Neutrophil (primary cell): ENCODE measurements around the gene MN1.

Experiments used
- H3K27ac ChIP-seq: fragments of 200-600 bp; sonication (generic); 2 replicates; pipeline ENCODE4 v1.5.1; 2016; ENCODE audit warnings: mild to moderate bottlenecking, moderate library complexity
- H3K27me3 ChIP-seq: fragments of 200-600 bp; sonication (generic); 2 replicates; pipeline ENCODE4 v1.6.0; 2016; ENCODE audit warnings: mild to moderate bottlenecking
- H3K36me3 ChIP-seq: fragments of 200-600 bp; sonication (generic); 2 replicates; pipeline ENCODE4 v1.5.1; 2017
- H3K4me1 ChIP-seq, 2 experiments: fragments of 200-600 bp in 1 of 2; sonication (generic) in 1 of 2; 1 replicate in 1 of 2; 2 replicates in 1 of 2; pipeline versions ENCODE4 v1.5.1 to v1.6.1; 2013 to 2016; ENCODE audit warnings: low read depth in 1 of 2, low read length in 1 of 2, mild to moderate bottlenecking in 1 of 2, moderate library complexity in 1 of 2; ENCODE audit not compliant: control insufficient read depth in 1 of 2, insufficient read depth in 1 of 2
- H3K4me3 ChIP-seq, 2 experiments: fragments of 200-600 bp in 1 of 2; sonication (generic) in 1 of 2; 1 replicate in 1 of 2; 2 replicates in 1 of 2; pipeline ENCODE4 v1.5.1; 2013 to 2016; ENCODE audit warnings: low read depth in 1 of 2, low read length in 1 of 2, mild to moderate bottlenecking in 1 of 2, moderate library complexity in 1 of 2
- H3K9me3 ChIP-seq: fragments of 200-600 bp; sonication (generic); 2 replicates; pipeline ENCODE4 v1.5.1; 2016
- CTCF ChIP-seq: fragments of 200-600 bp; sonication (generic); IDR thresholded peaks from 2 replicates; pipeline ENCODE4 v1.5.1; 2016; ENCODE audit warnings: antibody characterized with exemption

Gene MN1

DNA sequence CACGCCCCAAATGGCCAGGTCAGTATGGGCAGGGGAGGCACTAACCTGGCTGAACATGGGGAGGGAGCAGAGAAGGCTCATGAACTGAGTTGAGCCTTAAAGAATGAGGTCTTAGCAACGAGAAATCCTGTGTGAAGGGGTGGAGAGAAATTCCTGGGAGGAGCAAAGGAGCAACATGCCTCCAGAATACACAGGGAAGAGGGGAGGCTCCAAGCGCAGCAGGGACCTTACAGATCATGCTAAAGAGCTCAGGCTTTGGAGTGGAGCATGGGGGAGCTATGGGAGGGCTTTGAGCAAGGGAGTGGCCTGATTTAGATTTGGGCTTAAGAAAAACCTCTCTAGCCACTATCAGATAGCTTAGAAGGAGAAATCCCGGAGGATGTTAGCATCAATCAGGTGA lies 88.1 kb downstream of the MN1 start:
- H3K27ac ChIP-seq: no peak overlapping the region
- no peak overlapping the region for H3K4me3 ChIP-seq
- H3K27me3 ChIP-seq: no peaks in the 10 kb centered on the region
- H3K9me3 ChIP-seq: no peaks in the 10 kb centered on the region
- no peaks in the 10 kb centered on the region for H3K4me1 ChIP-seq
- no peaks in the 10 kb centered on the region for H3K36me3 ChIP-seq
- no peak for TF ChIP-seq CTCF

DNA sequence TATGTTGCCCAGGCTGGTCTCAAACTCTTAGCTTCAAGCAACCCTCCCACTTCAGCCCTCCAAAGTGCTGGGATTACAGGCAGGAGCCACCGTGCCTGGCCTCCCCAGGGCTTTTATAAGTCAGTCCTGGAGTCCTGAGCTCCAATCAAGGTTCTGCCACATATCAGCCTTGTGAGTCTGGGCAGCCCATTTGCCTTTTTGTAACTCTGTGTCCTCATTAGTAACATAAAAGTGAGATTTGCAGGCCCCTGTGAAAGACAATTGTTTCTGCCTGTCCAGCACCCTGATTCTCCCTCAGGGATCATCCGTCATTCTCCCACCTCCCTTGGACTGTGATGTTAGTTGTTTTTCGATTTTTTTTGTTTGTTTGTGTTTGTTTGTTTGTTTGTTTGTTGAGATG lies 89.8 kb downstream of the MN1 start:
- no peaks in the 10 kb centered on the region for H3K9me3 ChIP-seq
- no peaks in the 10 kb centered on the region for H3K27me3 ChIP-seq
- no peaks in the 10 kb centered on the region for H3K4me1 ChIP-seq
- H3K4me3 ChIP-seq: no peak overlapping the region
- no peaks in the 10 kb centered on the region for H3K36me3 ChIP-seq
- no peak overlapping the region for H3K27ac ChIP-seq
- TF ChIP-seq CTCF: no peak

DNA sequence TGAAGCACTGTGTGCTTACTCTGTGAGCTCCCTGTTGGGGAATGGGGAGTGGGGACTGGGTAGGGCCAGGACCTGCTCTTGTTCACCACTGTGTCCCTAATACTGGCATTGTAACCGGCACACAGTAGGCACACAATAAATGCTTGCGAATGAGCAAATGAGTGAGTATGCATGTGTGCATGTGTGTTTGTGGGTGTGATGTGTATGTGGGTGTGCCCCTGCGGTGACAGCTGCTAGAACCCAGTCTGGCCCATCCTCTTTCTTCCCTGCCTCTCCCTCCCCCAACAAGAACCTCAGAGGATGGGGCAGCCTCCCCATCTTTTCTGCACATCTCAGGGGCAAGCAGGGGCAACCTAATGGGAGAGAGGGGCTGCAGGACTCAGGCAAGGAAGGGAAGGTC lies 90.5 kb downstream of the MN1 start:
- H3K36me3 ChIP-seq: no peaks in the 10 kb centered on the region
- no peak overlapping the region for H3K27ac ChIP-seq
- H3K9me3 ChIP-seq: no peaks in the 10 kb centered on the region
- H3K4me1 ChIP-seq: no peaks in the 10 kb centered on the region
- no peak for TF ChIP-seq CTCF
- H3K27me3 ChIP-seq: no peaks in the 10 kb centered on the region
- no peak overlapping the region for H3K4me3 ChIP-seq

GRCh38 chr22:27709919-27710675 lies 91.5 kb downstream of the MN1 start:
- no peaks in the 10 kb centered on the region for H3K27me3 ChIP-seq
- no peaks in the 10 kb centered on the region for H3K36me3 ChIP-seq
- H3K27ac ChIP-seq: no peak overlapping the region
- no peaks in the 10 kb centered on the region for H3K4me1 ChIP-seq
- H3K4me3 ChIP-seq: no peak overlapping the region
- no peaks in the 10 kb centered on the region for H3K9me3 ChIP-seq
- TF ChIP-seq CTCF: no peak

GRCh38 chr22:27706489-27706888 lies 95.1 kb downstream of the MN1 start:
- no peaks in the 10 kb centered on the region for H3K9me3 ChIP-seq
- no peaks in the 10 kb centered on the region for H3K36me3 ChIP-seq
- no peak overlapping the region for H3K27ac ChIP-seq
- no peaks in the 10 kb centered on the region for H3K4me1 ChIP-seq
- no peak overlapping the region for H3K4me3 ChIP-seq
- no peak for TF ChIP-seq CTCF
- no peaks in the 10 kb centered on the region for H3K27me3 ChIP-seq
